Esophagus muscularis mucosa (tissue), 4 donors: ENCODE data around the gene DSC3.

Experiments used
- CTCF ChIP-seq, 3 experiments: fragments of 200-600 bp in 2 of 3; fragments of 450-650 bp in 1 of 3; sonication (generic) in 2 of 3; IDR thresholded peaks; one replicate each; pipeline ENCODE4 v1.5.1; 2017 to 2019; ENCODE audit warnings: antibody characterized with exemption in 3 of 3, mild to moderate bottlenecking in 2 of 3, moderate library complexity in 1 of 3
- EP300 ChIP-seq: sonication (generic); formaldehyde crosslinking; IDR thresholded peaks from one replicate; pipeline ENCODE4 v1.6.1; 2017; ENCODE audit warnings: antibody characterized with exemption
- POLR2A ChIP-seq: fragments of 450-650 bp; IDR thresholded peaks from one replicate; pipeline ENCODE4 v1.6.1; 2017; ENCODE audit warnings: antibody characterized with exemption, moderate library complexity, mild to moderate bottlenecking, low read depth
- POLR2AphosphoS5 ChIP-seq, 2 donors: sonication (generic); formaldehyde crosslinking; IDR thresholded peaks; one replicate each; pipeline ENCODE4 v1.6.1; 2017; ENCODE audit warnings: antibody characterized with exemption in 2 of 2

GRCh38 chr18:30940952-30941539, 101.5 kb downstream of the DSC3 start:
- no peak for TF ChIP-seq CTCF (IDR thresholded peaks at IDR 0.05)
- TF ChIP-seq EP300 = no peak
- TF ChIP-seq POLR2A = no peak
- no peak for TF ChIP-seq POLR2AphosphoS5 (IDR thresholded peaks at IDR 0.05)
